ENCODE data around the gene SELL.

Gene SELL

GRCh38 chr1:169644297-169644696 lies 67.1 kb downstream of the SELL start:
- no peak for DNase-seq (ENCODE audit: low read depth in 1 of 2, low spot score in 1 of 2)
- TF ChIP-seq SPI1 (IDR thresholded peaks at IDR 0.05; ENCODE audit: borderline replicate concordance, low read depth) (no peak), POLR2AphosphoS5 (IDR thresholded peaks at IDR 0.05; ENCODE audit: low read depth) (no peak), REST (IDR thresholded peaks at IDR 0.05; ENCODE audit: insufficient replicate concordance, low read depth) (no peak), GABPA (IDR thresholded peaks at IDR 0.05; ENCODE audit: low read depth) (no peak), CTCF (IDR thresholded peaks at IDR 0.05; ENCODE audit: insufficient read depth, low read length) (no peak)
- Histone ChIP-seq H3K27me3 (ENCODE audit: insufficient read depth, poor library complexity, severe bottlenecking) (no peaks in the 10 kb centered on the region), H3K27ac (replicated peaks) (no peak overlapping the region), H3K4me3 (replicated peaks; ENCODE audit: insufficient read depth, low read length) (no peak overlapping the region)
